Measurements from ENCODE around the gene B4GALNT4. TPM values are rescaled to one million over a fixed set of nuclear protein-coding genes. Genes with fewer than 3 reads are reported as not detected.

Gene B4GALNT4
- total and polyA plus RNA-seq, 2 of the 13 experiments (the other 11 are each of a cell fraction or from before 2014, with no cell fraction given), result 30.5 to 50.1 TPM

DNA sequence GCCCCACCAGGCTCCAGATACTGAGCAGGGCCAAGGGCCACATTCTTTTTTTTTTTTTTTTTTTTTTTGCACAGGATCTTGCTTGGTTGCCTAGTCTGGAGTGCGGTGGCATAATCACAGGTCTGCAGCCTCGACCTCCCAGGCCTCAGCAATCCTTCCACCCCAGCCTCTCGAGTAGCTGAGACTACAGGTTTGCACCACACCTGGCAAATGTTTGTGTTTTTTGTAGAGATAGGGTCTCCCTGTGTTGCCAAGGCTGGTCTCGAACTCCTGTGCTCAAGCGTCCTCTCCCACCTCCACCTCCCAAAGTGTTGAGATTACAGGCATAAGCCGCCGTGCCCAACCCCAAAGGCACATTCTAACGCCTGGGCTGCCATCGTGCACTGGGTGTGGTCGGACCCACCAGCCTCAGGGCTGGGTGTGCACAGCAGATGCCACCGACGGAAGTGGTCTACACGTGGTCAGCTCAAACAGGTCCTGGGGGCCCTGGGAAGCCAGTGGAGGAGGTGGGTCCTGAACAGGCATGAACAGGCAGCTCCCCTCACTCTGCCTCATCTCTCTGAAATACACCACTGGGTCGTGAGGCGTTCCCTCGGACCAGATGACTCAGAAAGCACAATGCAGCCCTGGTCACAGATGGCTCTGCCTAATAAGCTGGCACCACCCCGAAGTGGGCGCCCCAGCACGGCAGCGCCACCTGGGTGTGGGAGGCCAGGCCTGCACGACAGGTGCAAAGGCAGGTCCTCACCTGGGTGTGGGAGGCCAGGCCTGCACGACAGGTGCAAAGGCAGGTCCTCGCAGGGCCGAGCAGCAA, 5.1 kb upstream of the B4GALNT4 start (continued):
- no peak for TF ChIP-seq DPF2 (CRISPR knock-in tag; IDR thresholded peaks at IDR 0.05; ENCODE audit: borderline replicate concordance, low read depth)
- no peak for TF ChIP-seq MBNL3 (CRISPR knock-in tag; conservative IDR thresholded peaks at IDR 0.05)
- TF ChIP-seq, protein P1, sequence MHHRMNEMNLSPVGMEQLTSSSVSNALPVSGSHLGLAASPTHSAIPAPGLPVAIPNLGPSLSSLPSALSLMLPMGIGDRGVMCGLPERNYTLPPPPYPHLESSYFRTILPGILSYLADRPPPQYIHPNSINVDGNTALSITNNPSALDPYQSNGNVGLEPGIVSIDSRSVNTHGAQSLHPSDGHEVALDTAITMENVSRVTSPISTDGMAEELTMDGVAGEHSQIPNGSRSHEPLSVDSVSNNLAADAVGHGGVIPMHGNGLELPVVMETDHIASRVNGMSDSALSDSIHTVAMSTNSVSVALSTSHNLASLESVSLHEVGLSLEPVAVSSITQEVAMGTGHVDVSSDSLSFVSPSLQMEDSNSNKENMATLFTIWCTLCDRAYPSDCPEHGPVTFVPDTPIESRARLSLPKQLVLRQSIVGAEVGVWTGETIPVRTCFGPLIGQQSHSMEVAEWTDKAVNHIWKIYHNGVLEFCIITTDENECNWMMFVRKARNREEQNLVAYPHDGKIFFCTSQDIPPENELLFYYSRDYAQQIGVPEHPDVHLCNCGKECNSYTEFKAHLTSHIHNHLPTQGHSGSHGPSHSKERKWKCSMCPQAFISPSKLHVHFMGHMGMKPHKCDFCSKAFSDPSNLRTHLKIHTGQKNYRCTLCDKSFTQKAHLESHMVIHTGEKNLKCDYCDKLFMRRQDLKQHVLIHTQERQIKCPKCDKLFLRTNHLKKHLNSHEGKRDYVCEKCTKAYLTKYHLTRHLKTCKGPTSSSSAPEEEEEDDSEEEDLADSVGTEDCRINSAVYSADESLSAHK (CRISPR knock-in tag; IDR thresholded peaks at IDR 0.05; ENCODE audit: borderline replicate concordance), result no peak
- TF ChIP-seq ZNF343 (CRISPR knock-in tag; IDR thresholded peaks at IDR 0.05), result no peak
- TF ChIP-seq XRCC5 (optimal IDR thresholded peaks at IDR 0.05; ENCODE audit: low read length), result peak; percentile 86
- TF ChIP-seq KAT8 (CRISPR knock-in tag; IDR thresholded peaks at IDR 0.05), result peak; percentile 46; the same call in 1 of the 2 replicates
- TF ChIP-seq, protein P2, sequence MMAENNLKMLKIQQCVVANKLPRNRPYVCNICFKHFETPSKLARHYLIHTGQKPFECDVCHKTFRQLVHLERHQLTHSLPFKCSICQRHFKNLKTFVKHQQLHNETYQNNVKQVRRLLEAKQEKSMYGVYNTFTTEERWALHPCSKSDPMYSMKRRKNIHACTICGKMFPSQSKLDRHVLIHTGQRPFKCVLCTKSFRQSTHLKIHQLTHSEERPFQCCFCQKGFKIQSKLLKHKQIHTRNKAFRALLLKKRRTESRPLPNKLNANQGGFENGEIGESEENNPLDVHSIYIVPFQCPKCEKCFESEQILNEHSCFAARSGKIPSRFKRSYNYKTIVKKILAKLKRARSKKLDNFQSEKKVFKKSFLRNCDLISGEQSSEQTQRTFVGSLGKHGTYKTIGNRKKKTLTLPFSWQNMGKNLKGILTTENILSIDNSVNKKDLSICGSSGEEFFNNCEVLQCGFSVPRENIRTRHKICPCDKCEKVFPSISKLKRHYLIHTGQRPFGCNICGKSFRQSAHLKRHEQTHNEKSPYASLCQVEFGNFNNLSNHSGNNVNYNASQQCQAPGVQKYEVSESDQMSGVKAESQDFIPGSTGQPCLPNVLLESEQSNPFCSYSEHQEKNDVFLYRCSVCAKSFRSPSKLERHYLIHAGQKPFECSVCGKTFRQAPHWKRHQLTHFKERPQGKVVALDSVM (CRISPR knock-in tag; IDR thresholded peaks at IDR 0.05), result no peak
- TF ChIP-seq, protein P3, sequence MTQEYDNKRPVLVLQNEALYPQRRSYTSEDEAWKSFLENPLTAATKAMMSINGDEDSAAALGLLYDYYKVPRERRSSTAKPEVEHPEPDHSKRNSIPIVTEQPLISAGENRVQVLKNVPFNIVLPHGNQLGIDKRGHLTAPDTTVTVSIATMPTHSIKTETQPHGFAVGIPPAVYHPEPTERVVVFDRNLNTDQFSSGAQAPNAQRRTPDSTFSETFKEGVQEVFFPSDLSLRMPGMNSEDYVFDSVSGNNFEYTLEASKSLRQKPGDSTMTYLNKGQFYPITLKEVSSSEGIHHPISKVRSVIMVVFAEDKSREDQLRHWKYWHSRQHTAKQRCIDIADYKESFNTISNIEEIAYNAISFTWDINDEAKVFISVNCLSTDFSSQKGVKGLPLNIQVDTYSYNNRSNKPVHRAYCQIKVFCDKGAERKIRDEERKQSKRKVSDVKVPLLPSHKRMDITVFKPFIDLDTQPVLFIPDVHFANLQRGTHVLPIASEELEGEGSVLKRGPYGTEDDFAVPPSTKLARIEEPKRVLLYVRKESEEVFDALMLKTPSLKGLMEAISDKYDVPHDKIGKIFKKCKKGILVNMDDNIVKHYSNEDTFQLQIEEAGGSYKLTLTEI (CRISPR knock-in tag; conservative IDR thresholded peaks at IDR 0.05), result no peak
- TF ChIP-seq ZNF124 (CRISPR knock-in tag; IDR thresholded peaks at IDR 0.05), result no peak
- TF ChIP-seq, protein P4, sequence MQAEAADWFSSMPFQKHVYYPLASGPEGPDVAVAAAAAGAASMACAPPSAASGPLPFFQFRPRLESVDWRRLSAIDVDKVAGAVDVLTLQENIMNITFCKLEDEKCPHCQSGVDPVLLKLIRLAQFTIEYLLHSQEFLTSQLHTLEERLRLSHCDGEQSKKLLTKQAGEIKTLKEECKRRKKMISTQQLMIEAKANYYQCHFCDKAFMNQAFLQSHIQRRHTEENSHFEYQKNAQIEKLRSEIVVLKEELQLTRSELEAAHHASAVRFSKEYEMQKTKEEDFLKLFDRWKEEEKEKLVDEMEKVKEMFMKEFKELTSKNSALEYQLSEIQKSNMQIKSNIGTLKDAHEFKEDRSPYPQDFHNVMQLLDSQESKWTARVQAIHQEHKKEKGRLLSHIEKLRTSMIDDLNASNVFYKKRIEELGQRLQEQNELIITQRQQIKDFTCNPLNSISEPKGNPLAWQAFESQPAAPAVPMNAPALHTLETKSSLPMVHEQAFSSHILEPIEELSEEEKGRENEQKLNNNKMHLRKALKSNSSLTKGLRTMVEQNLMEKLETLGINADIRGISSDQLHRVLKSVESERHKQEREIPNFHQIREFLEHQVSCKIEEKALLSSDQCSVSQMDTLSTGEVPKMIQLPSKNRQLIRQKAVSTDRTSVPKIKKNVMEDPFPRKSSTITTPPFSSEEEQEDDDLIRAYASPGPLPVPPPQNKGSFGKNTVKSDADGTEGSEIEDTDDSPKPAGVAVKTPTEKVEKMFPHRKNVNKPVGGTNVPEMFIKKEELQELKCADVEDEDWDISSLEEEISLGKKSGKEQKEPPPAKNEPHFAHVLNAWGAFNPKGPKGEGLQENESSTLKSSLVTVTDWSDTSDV (CRISPR knock-in tag; IDR thresholded peaks at IDR 0.05), result no peak
- TF ChIP-seq ZMYM3 (CRISPR knock-in tag; IDR thresholded peaks at IDR 0.05), result no peak
- TF ChIP-seq, protein P5, sequence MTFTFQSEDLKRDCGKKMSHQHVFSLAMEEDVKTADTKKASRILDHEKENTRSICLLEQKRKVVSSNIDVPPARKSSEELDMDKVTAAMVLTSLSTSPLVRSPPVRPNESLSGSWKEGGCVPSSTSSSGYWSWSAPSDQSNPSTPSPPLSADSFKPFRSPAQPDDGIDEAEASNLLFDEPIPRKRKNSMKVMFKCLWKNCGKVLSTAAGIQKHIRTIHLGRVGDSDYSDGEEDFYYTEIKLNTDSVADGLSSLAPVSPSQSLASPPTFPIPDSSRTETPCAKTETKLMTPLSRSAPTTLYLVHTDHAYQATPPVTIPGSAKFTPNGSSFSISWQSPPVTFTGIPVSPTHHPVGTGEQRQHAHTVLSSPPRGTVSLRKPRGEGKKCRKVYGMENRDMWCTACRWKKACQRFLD (CRISPR knock-in tag; IDR thresholded peaks at IDR 0.05; ENCODE audit: borderline replicate concordance), result no peak
- TF ChIP-seq ZNF292 (CRISPR knock-in tag; IDR thresholded peaks at IDR 0.05; ENCODE audit: borderline replicate concordance, low read depth), result no peak
- no peak; the same call in 1 of the 2 replicates for TF ChIP-seq NRL (CRISPR knock-in tag; IDR thresholded peaks at IDR 0.05; ENCODE audit: borderline replicate concordance)
- TF ChIP-seq, protein P6, sequence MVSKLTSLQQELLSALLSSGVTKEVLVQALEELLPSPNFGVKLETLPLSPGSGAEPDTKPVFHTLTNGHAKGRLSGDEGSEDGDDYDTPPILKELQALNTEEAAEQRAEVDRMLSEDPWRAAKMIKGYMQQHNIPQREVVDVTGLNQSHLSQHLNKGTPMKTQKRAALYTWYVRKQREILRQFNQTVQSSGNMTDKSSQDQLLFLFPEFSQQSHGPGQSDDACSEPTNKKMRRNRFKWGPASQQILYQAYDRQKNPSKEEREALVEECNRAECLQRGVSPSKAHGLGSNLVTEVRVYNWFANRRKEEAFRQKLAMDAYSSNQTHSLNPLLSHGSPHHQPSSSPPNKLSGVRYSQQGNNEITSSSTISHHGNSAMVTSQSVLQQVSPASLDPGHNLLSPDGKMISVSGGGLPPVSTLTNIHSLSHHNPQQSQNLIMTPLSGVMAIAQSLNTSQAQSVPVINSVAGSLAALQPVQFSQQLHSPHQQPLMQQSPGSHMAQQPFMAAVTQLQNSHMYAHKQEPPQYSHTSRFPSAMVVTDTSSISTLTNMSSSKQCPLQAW (CRISPR knock-in tag; IDR thresholded peaks at IDR 0.05), result 0 out of 2 replicates have a peak, but pooled peaks have one; percentile 10
